Activated CD4-positive, alpha-beta T cell treated with anti-CD3 and anti-CD28 coated beads for 4 hours (primary cell): ENCODE data around the gene MED23.
"Not testable (repeated sequence)": the region's sequence is repeated elsewhere in the genome, so short reads cannot be mapped to it uniquely, and the experiment has no call there.

ENCODE experiments used
- DNase-seq, 2 donors: peaks; one replicate each; pipeline ENCODE4 v3.0.0-alpha.2; 2020

MED23 gene

GRCh38 chr6:131568726-131569125 lies 59.3 kb downstream of the MED23 start:
- no peak for DNase-seq

DNA sequence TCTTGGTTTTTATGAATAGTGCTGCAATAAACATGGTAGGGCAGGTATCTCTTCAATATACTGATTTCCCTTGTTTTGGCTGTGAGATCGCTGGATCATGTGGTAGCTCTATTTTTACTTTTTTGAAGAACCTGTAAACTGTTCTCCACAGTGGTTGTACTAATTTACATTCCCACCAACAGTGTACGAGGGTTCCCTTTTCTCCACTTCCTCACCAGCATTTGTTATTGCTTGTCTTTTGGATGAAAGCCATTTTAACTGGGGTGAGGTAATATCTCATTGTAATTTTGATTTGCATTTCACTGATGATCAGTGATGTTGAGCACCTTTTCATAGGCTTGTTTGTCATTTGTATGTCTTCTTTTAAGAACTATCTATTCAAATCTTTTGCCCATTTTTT lies 63.0 kb downstream of the MED23 start:
- no peak for DNase-seq

DNA sequence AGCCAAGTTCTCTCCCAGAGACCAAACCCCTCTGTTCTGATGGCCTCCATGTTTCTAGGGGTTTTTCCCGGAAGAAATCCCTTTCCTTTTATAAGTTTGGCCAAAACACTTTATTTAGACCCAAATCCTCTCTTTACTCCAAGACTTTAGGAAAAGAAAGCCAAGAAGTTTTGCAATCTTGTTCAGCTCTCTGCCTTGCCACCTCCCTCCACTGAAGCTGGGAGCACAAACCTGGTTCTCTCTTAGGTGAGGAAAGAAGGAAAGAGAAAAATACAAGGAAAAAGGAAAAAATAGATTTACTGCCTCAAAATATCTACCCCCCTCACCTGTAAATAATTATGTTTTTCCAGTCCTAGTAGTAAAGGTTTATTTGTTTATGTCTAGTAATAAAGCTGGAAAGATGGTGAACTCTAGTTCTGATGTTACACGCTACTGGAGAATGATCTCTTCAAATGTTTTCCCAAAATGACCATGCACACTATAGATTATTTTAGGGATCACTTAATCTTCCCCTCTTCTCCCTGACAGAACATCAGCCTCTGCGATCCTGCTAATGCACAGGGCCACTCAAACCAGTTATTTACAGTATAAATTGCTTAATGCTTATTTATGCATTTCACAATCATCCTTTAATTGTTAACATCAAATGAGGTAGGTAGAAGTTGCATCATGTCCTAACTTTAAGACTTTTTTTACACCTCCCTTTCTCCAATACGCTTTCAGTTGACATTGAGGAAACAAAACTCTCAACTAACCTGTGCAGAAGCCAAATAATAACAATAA lies 65.9 kb downstream of the MED23 start:
- DNase-seq: no peak

GRCh38 chr6:131558922-131559321 lies 69.1 kb downstream of the MED23 start:
- no peak for DNase-seq

GRCh38 chr6:131555992-131556391 lies 72.0 kb downstream of the MED23 start:
- no peak for DNase-seq

DNA sequence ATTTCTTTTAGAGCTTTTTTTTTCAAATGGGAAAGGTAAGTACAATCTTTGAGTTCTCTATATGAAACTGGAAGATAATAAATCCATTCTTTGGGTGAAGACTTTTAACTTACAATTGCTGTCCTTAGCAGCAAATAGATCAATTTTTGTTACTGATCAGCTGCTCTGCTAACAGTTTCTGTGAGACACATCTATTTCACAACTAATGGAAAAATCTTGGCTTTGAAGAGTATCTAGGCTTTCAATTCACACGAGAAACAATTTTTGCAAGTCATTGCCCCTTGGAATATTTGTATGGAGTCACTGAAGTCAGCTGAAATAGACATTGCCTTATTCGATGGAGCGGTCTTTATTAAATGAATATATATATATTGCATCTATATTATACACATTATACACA lies 75.5 kb downstream of the MED23 start:
- DNase-seq: no peak

DNA sequence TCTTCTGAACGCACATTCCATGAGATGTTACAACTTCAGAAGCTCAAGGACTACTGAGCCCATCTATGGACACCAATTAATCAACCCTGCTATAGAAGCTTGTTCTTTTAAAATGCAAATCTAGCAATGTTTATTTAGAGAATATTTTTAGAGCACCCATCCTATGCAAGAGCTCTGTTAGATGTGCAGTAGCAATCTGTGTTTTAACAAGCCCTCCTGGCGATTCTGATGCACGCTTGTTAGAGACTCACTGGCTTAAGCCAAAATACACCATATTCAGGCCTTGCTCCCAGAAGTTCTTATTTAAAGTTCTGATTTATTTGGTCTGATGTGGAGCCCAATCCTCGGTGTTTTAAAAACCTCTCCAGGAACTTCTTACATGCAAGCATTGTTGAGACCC lies 76.1 kb downstream of the MED23 start:
- no peak for DNase-seq

DNA sequence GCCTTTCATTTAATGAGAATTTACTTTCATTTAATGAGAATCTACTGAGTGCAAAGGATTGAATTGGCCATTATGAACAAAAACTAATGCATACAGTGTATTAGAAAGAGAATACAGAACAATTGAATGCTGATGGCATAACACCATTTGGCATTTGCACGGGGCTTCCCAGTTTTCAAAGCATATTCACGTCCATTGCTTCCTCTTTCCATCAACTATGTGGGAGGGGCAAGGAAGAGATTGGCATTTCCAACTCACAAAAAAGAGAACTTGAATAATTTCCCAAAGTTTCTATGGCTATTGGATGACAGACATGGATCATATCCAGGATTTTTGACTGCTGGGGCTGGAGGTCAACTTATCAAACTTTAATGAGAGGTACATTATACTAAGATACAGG lies 78.2 kb downstream of the MED23 start:
- no peak for DNase-seq

- DNase-seq: no peak
Measured at GRCh38 chr6:131548441-131548840, 79.6 kb downstream of the MED23 start.

- no peak for DNase-seq
Measured at GRCh38 chr6:131547488-131547887, 80.6 kb downstream of the MED23 start.

DNA sequence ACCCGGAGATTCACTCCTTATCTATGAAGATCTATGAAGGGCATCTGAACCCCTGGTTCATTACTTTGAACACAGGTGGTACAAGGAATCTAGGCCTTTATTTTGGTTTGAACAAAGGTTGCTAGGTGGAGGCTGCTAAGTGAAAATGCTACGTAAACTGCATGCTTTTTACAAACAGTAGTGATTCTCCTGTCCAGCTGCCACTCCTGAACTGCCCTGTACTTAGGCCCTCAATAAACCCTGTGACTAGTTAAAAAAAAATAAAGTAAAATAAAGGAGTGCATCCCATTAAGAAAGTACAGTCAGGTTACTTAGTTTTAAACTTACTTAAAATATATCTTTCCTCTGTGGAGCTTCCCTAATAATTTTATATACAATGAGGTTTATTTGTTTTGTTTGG lies 82.7 kb downstream of the MED23 start:
- DNase-seq: no peak

GRCh38 chr6:131538615-131539014 lies 89.4 kb downstream of the MED23 start:
- DNase-seq: not testable (repeated sequence)

DNA sequence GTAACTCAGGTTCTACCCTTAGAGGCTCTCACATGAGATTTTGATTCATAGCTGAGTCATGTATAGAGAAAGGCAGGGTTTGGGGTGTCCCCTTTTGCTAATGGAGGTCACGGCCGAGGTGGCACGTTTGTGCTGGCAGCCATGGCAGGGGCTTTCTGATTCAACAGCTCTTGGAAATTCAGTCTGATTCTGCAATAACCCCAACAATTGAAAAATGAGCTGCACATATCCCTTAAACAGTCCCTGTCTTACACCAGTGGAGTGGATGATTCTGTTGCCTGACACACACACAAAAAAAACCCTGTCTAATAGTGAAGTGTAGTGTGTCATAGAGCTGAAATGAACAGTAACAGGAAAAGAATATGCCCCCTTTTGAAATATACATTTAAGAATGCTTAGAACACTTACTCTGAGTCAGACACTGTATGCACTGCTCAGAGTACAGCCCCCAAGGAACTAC lies 95.4 kb downstream of the MED23 start:
- peak; percentile 34 to 47 for DNase-seq

DNA sequence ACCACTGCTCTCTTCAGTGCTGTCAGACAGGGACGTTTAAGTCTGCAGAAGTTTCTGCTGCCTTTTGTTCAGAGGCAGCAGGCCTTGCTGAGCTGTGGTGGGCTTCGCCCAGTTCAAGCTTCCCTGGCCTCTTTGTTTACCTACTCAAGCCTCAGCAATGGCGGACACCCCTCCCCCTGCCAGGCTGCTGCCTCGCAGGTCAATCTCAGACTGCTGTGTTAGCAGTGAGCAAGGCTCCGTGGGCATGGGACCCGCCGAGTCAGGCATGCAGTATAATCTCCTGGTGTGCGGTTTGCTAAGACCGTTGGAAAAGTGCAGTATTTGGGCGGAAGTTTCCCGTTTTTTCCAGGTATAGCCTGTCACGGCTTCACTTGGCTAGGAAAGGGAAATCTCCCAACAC lies 96.4 kb downstream of the MED23 start:
- not testable (repeated sequence) for DNase-seq

DNA sequence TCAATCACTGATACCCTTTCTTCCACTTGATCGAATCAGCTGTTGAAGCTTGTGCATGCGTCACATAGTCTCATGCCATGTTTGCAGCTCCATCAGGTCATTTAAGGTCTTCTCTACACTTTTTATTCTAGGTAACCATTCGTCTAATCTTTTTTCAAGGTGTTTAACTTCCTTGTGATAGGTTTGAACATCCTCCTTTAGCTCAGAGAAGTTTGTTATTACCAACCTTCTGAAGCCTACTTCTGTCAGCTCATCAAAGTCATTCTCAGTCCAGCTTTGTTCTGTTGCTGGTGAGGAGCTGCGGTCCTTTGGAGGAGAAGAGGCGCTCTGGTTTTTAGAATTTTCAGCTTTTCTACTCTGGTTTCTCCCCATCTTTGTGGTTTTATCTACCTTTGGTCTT lies 97.1 kb downstream of the MED23 start:
- not testable (repeated sequence) for DNase-seq

- no peak for DNase-seq
Measured at GRCh38 chr6:131524695-131525336, 103.2 kb downstream of the MED23 start.

GRCh38 chr6:131523988-131524673 lies 103.9 kb downstream of the MED23 start:
- no peak for DNase-seq
